ENCODE data around the gene SSBP3.
A peak's percentile ranks its signal among the peaks of the same experiment; 100 is the strongest.
"Not testable (repeated sequence)": the region's sequence is repeated elsewhere in the genome, so short reads cannot be mapped to it uniquely, and the experiment has no call there.

The SSBP3 gene

DNA sequence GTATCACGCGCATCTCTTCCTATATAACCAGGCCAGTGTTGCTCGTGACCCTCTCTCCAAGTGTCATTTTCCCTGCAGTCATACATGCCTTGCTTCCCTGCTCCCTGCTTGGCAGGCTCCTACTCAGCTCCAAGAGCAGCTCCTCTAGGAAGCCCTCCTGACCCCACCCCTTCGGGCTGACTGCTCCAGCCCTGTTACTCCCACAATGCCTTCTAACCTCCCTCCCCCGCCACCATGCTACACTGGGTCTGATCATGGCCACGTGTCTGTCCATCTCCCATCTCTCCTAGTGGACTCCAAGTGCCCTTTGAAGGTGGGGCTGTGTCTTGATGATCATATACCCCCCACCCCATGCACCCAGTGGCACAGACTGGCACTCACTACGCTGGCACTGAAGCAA, 161.5 kb downstream of the SSBP3 start:
- DNase-seq (ENCODE audit: low read depth in 3 of 3): no peak

DNA sequence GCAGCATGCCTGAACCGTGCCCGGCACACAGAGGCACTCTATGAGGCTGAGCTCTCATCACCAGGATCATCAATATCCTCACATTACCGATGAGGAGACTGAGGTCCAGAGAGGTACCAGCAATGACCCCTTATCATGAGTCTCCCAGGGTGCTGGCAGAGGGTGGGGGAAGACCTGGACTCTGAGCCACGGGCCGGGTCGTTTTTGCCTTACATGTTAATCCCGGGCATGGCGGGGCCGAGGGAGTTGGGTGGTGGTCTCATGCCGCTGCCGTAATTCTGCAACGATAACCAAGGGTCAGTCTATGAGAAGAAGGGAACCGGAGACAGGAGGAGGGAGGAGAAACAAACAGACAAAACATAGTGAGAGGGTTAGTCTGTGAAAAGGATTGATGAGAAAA, 163.2 kb downstream of the SSBP3 start:
- DNase-seq (ENCODE audit: low read depth in 3 of 3): no peak

DNA sequence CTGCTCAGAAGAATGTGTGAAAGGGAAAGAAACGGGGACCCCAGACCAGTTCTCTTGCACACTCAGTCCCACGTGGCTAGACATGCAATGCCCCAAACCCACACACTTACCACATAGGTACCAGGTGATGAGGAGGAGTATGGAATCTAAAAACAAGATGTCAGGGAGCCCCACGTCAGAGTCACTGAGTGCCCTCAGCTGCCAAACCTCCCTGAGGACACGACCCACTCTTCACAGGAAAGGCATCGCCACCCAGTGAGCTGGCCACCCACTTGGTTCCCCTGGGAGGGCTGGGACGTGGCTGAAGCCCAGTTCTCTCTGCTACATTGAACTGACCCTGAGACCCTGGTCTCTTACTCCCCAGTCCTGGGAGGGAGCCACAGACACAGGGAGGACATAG, 164.8 kb downstream of the SSBP3 start:
- no peak for DNase-seq (ENCODE audit: low read depth in 3 of 3)

GRCh38 chr1:54240741-54241335, 165.4 kb downstream of the SSBP3 start:
- DNase-seq (ENCODE audit: low read depth in 3 of 3): no peak

DNA sequence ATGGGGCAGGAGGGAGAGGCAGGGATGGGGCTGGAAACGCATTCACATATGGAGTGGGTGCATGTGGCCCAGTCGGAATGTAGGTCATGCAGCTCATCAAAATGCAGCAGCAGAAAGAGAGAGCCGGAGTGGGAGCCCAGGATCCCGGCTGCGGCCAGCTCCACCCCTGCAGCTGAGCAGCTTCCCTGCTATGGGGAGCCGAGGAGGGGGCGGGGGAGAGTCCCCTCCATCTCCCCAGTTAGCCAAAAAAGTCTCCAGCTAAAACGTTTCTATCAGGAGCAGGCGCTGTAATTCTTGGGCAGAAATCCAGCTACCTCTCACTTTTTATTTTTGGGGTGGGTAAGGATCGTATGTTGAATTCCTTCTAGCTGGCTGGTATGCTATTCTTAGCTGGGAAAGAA, 166.6 kb downstream of the SSBP3 start:
- no peak for DNase-seq (ENCODE audit: low read depth in 3 of 3)

GRCh38 chr1:54239035-54239383, 167.2 kb downstream of the SSBP3 start:
- DNase-seq (ENCODE audit: low read depth in 3 of 3): no peak

GRCh38 chr1:54238353-54239034, 167.7 kb downstream of the SSBP3 start:
- DNase-seq (ENCODE audit: low read depth in 3 of 3): no peak

DNA sequence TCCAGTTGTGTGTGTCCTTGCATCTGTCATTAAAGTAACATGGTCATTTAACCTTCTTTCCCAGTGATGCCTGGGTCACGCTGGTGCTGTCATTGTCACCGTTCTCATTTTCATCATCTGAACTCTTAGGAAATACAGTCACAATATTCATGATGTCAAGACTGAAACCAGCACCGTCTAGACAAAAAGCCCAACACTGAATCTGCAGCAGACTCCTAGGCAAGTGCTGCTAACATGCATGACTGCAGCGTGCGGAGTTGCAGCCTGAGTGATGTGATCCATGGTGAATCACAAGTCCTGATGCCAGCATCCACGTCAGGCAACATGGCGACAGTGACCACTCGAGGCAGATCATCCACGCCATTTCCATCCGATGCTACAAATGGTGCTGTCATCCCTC, 168.6 kb downstream of the SSBP3 start:
- no peak for DNase-seq (ENCODE audit: low read depth in 3 of 3)

GRCh38 chr1:54234284-54234683, 171.9 kb downstream of the SSBP3 start:
- no peak for DNase-seq (ENCODE audit: low read depth in 3 of 3)

DNA sequence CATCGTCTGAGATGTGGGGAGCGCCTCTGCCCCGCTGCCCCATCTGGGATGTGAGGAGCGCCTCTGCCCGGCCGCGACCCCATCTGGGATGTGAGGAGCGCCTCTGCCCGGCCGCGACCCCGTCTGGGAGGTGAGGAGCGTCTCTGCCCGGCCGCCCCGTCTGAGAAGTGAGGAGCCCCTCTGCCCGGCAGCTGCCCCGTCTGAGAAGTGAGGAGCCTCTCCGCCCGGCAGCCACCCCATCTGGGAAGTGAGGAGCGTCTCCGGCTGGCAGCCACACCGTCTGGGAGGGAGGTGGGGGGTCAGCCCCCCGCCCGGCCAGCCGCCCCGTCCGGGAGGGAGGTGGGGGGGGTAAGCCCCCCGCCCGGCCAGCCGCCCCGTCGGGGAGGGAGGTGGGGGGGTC, 173.0 kb downstream of the SSBP3 start:
- DNase-seq (ENCODE audit: low read depth in 3 of 3): not testable (repeated sequence)

GRCh38 chr1:54230507-54231339, 175.5 kb downstream of the SSBP3 start:
- peak in 2 of 3 experiments; percentile 27 to 28 for DNase-seq (ENCODE audit: low read depth in 3 of 3)

GRCh38 chr1:54229281-54229891, 176.8 kb downstream of the SSBP3 start:
- peak in 2 of 3 experiments; percentile 0 to 19 for DNase-seq (ENCODE audit: low read depth in 3 of 3)

GRCh38 chr1:54228638-54229079, 177.5 kb downstream of the SSBP3 start:
- no peak for DNase-seq (ENCODE audit: low read depth in 3 of 3)

- no peak for DNase-seq (ENCODE audit: low read depth in 3 of 3)
These were observed 178.3 kb downstream of the SSBP3 start for GRCh38 chr1:54227891-54228310.

DNA sequence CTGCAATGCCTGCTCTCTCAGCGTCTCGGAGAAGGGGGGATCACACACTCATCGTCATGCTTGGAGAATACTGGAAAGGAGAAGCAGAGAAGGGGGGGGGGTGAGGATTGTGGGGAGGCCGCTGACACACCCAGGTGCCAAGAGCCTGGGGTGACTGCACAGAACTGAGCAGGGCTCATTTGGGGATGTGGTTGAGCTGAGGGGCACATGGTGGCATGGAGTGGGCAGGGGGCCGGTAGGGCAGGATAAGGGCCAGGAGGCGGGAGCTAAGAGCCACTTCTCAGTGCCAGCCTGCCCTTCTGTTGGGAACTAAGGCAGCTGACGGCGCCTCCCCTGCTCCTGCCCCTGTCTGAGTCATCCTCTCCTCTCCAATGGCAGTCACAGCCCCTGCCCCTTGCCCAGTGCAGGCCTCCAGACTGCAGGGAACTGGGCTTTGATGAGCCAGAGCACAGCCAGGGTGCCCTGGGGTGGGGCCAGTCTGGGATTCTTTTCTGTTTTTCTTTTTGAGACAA, 179.0 kb downstream of the SSBP3 start:
- DNase-seq (ENCODE audit: low read depth in 3 of 3): no peak

- DNase-seq (ENCODE audit: low read depth in 3 of 3): no peak
These were observed 180.1 kb downstream of the SSBP3 start for GRCh38 chr1:54225986-54226559.

DNA sequence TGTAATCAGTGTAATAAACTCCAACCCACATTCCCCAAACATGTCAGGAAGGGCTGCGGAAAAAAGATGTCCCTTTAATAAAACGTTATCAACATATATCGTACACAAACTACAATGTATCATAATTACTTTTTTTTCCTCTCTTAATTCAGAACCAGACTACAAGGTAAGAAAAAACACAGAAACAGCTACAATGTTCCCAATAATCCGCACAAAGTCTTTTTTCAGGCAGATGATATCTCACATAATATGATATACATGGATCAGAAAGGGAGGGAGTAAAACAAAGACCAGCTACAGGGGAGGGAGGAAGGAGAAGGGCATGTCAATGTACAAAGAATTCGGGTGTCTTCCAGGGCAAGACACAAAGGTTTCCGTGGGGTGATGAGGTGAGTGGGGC, 180.8 kb downstream of the SSBP3 start:
- DNase-seq (ENCODE audit: low read depth in 3 of 3): no peak

- DNase-seq (ENCODE audit: low read depth in 3 of 3): no peak
These were observed 182.0 kb downstream of the SSBP3 start for GRCh38 chr1:54224233-54224632.

GRCh38 chr1:54223441-54224202, 182.6 kb downstream of the SSBP3 start:
- DNase-seq (ENCODE audit: low read depth in 3 of 3): no peak

DNA sequence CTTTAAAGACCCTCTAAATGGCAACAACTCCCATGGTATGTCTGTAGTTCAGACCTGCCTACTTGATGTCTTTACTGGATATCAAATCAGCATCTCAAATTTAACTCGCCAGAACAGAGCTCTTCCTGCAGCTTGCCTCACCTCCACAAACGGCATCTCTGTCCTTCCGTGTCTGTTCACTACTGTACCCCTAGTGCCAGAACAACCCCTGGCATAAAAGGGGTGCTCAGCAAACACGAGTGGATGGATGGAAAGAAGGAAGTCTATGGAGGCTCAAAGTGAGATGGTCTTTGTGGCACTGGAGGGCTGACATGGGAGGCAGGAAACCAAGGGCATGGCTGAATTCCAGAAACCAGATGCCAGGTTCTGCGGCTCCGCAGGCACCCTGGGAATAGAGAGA, 183.5 kb downstream of the SSBP3 start:
- no peak for DNase-seq (ENCODE audit: low read depth in 3 of 3)

GRCh38 chr1:54221867-54222484, 184.2 kb downstream of the SSBP3 start:
- DNase-seq (ENCODE audit: low read depth in 3 of 3): no peak

All from stimulated activated CD4-positive, alpha-beta T cell treated with anti-CD3 and anti-CD28 coated beads, TNF-alpha, amount 100 ng/mL, for 24 hours (primary cell).